Erythroblast (primary cell): Measurements from ENCODE around the gene FBXW7.
"Not testable (repeated sequence)": the region's sequence is repeated elsewhere in the genome, so short reads cannot be mapped to it uniquely, and the experiment has no call there.

Experiments
- DNase-seq, 2 experiments: peaks; one replicate each; lab custom pipeline; 2025; lab: John Stamatoyannopoulos, UW
- GATA1 ChIP-seq: IDR thresholded peaks from 2 replicates; pipeline ENCODE4 v1.6.1; 2011; ENCODE audit warnings: low read depth, mild to moderate bottlenecking, control low read depth, low read length, moderate library complexity
- POLR2A ChIP-seq: IDR thresholded peaks from 2 replicates; pipeline ENCODE4 v1.6.1; 2011; ENCODE audit warnings: mild to moderate bottlenecking, low read length

The FBXW7 gene

DNA sequence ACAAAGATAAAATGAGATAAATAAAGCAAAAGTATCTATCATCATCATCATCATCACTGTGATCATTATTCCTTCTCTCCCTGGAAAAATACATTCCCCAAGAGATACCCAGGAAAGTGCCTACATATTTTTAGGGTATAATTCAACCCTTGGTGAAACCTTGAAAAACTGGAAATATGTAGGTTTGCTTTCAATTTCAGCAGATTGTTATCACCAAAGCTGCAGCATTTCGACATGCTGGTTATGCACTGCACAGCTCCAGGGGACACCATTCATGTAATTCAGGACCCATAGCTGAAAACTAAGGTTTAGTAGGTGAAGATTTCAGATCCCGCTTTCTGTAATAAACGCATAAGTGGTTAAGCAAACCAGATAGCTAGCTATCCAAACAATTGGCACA, 28.4 kb upstream of the FBXW7 start:
- TF ChIP-seq POLR2A (no peak), GATA1 (no peak)
- peak; percentile 15 to 24 for DNase-seq

GRCh38 chr4:152563209-152563608, 27.3 kb upstream of the FBXW7 start:
- TF ChIP-seq POLR2A (no peak), GATA1 (no peak)
- no peak for DNase-seq

- no peak for DNase-seq
- TF ChIP-seq GATA1 (no peak), POLR2A (no peak)
Observed at GRCh38 chr4:152559641-152560040, 23.7 kb upstream of the FBXW7 start.

DNA sequence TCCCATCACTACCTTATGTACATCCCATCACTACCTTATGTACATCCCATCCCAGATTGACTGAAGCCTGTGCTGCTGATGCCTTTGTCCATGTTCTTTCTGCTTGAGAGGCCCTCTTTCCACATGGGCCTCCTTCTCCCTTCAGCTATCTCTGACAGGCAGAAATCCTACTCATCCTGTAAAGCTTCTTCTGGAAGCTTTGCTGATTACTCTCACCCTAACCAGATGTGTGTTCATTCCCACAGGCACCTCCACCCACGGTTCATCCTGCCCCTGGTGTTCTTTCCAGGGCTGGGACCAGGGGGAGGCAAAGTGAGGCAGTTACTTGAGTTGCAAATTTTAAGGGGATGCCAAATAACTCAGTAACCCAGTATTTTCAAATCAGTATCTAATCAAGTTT, 22.5 kb upstream of the FBXW7 start:
- TF ChIP-seq GATA1 (no peak), POLR2A (no peak)
- DNase-seq, result no peak

DNA sequence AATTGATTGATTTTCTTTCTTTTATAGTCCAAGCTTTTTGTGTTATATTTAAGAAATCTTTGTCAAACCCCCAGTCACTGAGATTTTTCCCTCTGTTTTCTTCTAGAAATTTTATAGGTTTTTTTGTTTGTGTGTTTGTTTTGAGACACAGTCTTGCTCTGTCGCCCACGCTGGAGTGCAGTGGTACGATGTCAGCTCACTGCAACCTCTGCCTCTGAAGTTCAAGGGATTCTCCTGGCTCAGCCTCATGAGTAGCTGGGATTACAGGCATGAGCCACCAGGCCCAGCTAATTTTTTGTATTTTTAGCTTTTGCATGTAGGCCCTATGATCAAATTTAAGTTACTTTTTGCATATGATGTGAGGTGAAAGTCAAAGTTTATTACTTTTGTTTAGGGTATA, 20.9 kb upstream of the FBXW7 start:
- DNase-seq, result no peak
- TF ChIP-seq GATA1 (no peak), POLR2A (no peak)

DNA sequence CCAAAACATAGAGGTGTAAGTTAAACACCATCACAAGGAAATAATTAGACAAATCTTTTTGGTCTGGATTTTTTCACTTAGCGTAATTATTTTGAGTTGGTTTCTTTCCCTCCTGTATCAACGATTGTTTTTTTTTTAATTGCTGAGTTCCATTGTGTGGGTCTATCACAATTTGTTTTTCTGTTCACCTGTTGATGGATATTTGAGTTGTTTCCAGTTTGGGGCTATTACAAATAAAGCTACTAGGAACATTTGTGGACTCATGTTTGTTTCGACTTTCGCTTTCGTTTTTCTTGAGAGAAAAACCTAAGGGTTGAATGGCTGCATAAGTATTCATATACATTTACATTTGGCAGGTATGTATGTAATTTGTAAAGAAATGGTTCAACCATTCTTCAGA, 20.4 kb upstream of the FBXW7 start:
- TF ChIP-seq GATA1 (no peak), POLR2A (no peak)
- DNase-seq, result peak in 1 of 2 experiments; percentile 29

- TF ChIP-seq GATA1, result no peak
- TF ChIP-seq POLR2A, result no peak
- no peak for DNase-seq
Observed at GRCh38 chr4:152554742-152555141, 18.9 kb upstream of the FBXW7 start.

GRCh38 chr4:152550687-152551086, 14.8 kb upstream of the FBXW7 start:
- DNase-seq, result not testable (repeated sequence)

GRCh38 chr4:152545088-152545487, 9.2 kb upstream of the FBXW7 start:
- DNase-seq, result no peak
- no peak for TF ChIP-seq POLR2A
- no peak for TF ChIP-seq GATA1

DNA sequence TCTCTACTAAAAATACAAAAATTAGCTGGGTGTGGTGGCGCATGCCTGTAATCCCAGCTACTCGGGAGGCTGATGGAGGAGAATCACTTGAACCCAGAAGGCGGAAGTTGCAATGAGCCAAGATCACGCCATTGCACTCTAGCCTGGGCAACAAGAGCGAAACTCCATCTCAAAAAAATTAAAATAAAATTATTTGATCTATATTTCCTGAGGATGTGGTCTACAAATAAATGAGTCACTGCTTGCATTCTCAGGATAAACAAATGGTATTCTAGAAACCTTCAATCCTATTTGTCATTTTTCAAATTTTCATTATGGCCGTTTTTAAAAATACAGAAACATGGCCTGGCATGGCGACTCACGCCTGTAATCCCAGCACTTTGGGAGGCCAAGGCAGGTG, 8.6 kb upstream of the FBXW7 start:
- not testable (repeated sequence) for DNase-seq

GRCh38 chr4:152540941-152541340, 5.0 kb upstream of the FBXW7 start:
- TF ChIP-seq POLR2A (peak; percentile 24), GATA1 (no peak)
- no peak for DNase-seq

DNA sequence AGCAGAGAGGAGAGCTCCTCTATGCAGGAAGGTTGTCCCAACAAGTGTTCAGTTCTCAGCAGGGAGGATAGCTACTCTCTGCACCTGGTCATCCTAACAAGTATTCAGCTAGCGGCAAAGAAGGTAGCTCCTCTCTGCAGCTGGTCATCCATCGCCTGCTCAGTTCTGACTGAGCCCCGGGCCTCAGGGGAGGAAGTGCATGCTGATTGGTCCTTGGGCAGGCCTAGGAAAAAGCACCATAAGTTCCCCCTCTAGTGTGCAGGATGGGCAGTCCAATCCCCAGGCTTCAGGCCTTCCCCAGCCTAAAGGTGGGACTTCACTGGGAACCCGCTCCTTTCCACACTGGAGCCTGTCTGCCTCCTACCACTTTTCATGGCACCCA, 4.4 kb upstream of the FBXW7 start:
- no peak for DNase-seq
- TF ChIP-seq POLR2A, result no peak
- no peak for TF ChIP-seq GATA1

- TF ChIP-seq GATA1, result no peak
- no peak for TF ChIP-seq POLR2A
- peak; percentile 45 to 61 for DNase-seq
Observed at GRCh38 chr4:152539556-152540292, 3.8 kb upstream of the FBXW7 start.

DNA sequence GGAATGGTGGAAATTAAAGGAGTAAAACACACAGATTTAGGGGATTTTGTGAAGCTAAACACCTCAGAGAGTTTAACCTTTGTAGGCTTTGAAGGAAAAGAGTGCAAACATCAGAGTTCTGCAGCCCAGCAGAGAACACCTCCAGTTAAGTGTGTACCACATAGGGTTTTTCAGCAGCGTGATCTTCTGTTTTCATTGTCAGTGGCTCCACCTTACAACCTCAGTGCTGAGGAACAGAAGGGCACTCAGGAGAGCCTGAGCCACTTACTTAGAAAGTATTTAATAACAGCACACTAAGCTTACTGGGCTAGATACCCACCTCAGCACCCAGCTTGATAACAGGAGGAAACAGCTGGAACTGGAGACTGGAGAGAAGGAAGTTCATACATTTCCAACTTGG, 2.0 kb upstream of the FBXW7 start:
- TF ChIP-seq POLR2A (no peak), GATA1 (no peak)
- peak in 1 of 2 experiments; percentile 17 for DNase-seq

- TF ChIP-seq GATA1 (no peak), POLR2A (peak; percentile 52)
Observed at GRCh38 chr4:152536545-152537182, 772 bp upstream of the FBXW7 start.

More at GRCh38 chr4:152536545-152537182, 772 bp upstream of the FBXW7 start:
- peak in 1 of 2 experiments; percentile 86 for DNase-seq
